Mesendoderm (in vitro differentiated cells): ENCODE data around the gene TIGD1.

Experiments used
- DNase-seq: peaks from one replicate; pipeline ENCODE4 v3.0.0; 2013
- H2AK5ac ChIP-seq: 2 replicates; pipeline ENCODE4 v1.6.1; 2013; ENCODE audit warnings: low read length, inconsistent platforms
- H2BK120ac ChIP-seq: 2 replicates; pipeline ENCODE4 v1.6.1; 2013; ENCODE audit warnings: low read depth, mild to moderate bottlenecking, low read length, moderate library complexity, mixed read lengths
- H2BK15ac ChIP-seq: replicated peaks from 2 replicates; pipeline ENCODE4 v1.6.1; 2013; ENCODE audit warnings: low read depth, mild to moderate bottlenecking, moderate library complexity
- H2BK5ac ChIP-seq: 2 replicates; pipeline ENCODE4 v1.6.1; 2013; ENCODE audit warnings: low read length, inconsistent platforms
- H3K18ac ChIP-seq: 2 replicates; pipeline ENCODE4 v1.6.1; 2013; ENCODE audit warnings: mild to moderate bottlenecking, low read length, mixed read lengths
- H3K23ac ChIP-seq: one replicate; pipeline ENCODE4 v1.6.1; 2013; ENCODE audit warnings: low read length
- H3K27ac ChIP-seq: 2 replicates; pipeline ENCODE4 v1.5.1; 2013; ENCODE audit warnings: low read depth, mild to moderate bottlenecking, inconsistent platforms, low read length, moderate library complexity
- H3K27me3 ChIP-seq: 2 replicates; pipeline ENCODE4 v1.6.1; 2013; ENCODE audit warnings: low read length, control low read depth, mild to moderate bottlenecking, inconsistent platforms; ENCODE audit not compliant: insufficient read depth, poor library complexity
- H3K36me3 ChIP-seq: 2 replicates; pipeline ENCODE4 v1.6.1; 2013; ENCODE audit warnings: low read length, inconsistent platforms; ENCODE audit not compliant: control insufficient read depth, insufficient read depth
- H3K4ac ChIP-seq: one replicate; pipeline ENCODE4 v1.6.1; 2013; ENCODE audit warnings: low read depth, mild to moderate bottlenecking, low read length, moderate library complexity
- H3K4me1 ChIP-seq: 2 replicates; pipeline ENCODE4 v1.6.1; 2013; ENCODE audit warnings: low read depth, low read length, inconsistent platforms; ENCODE audit not compliant: control insufficient read depth
- H3K4me2 ChIP-seq: 2 replicates; pipeline ENCODE4 v1.6.1; 2013; ENCODE audit warnings: low read length
- H3K4me3 ChIP-seq: 2 replicates; pipeline ENCODE4 v1.5.1; 2013; ENCODE audit warnings: mild to moderate bottlenecking, low read length
- H3K56ac ChIP-seq: one replicate; pipeline ENCODE4 v1.6.1; 2013; ENCODE audit warnings: low read length
- H3K79me1 ChIP-seq: 2 replicates; pipeline ENCODE4 v1.6.1; 2013; ENCODE audit warnings: low read length, inconsistent platforms
- H3K79me2 ChIP-seq: 2 replicates; pipeline ENCODE4 v1.6.1; 2013; ENCODE audit warnings: mild to moderate bottlenecking, low read length; ENCODE audit not compliant: control insufficient read depth, insufficient read depth
- H3K9ac ChIP-seq: 2 replicates; pipeline ENCODE4 v1.6.1; 2013; ENCODE audit warnings: low read length, inconsistent platforms
- H4K5ac ChIP-seq: one replicate; pipeline ENCODE4 v1.6.1; 2013; ENCODE audit warnings: low read length
- H4K8ac ChIP-seq: one replicate; pipeline ENCODE4 v1.6.1; 2013; ENCODE audit warnings: low read depth, mild to moderate bottlenecking, control low read depth, low read length, moderate library complexity
- WGBS: extraction: QIAGEN DNeasy Blood & Tissue Kit; methylation state at CpG from one replicate; pipeline ENCODE4 v1.1.7; 2013; ENCODE audit warnings: low lambda C conversion rate, missing lambda C conversion rate; ENCODE audit not compliant: insufficient coverage; ENCODE audit errors: extremely low coverage; 5-methylcytosine and 5-hydroxymethylcytosine counted together

The TIGD1 gene

DNA sequence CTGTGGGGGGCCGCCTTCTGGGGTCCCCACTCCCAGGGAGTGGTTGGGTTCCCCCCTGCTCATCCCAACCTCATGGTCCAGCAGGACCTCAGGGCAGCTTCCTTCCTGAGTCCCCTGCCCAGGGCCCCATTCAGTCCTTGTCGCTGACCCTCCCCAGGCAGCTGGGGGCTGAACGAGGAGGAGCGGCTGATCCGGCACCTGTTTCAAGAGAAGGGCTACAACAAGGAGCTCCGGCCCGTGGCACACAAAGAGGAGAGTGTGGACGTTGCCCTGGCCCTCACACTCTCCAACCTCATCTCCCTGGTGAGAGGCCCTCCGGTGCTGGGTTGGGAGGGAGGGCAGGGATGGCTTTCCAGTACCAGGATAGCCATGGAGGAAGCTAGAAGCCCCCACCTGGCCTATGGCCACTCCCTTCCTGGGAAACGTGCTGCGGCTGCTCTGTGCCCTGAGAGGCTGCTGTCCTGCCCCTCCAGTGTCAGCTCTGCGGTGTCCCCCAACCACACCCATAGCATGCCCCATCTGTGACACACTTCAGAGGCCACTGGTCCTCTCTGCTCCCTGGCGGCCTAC, 23.9 kb downstream of the TIGD1 start:
- Histone ChIP-seq H3K27ac (no peak overlapping the region), H2AK5ac (no peak overlapping the region), H3K4me1 (no peaks in the 10 kb centered on the region), H3K4me2 (no peak overlapping the region), H3K18ac (no peak overlapping the region), H2BK5ac (no peak overlapping the region), H3K4me3 (no peak overlapping the region), H2BK15ac (no peak overlapping the region), H3K9ac (no peak overlapping the region), H3K79me1 (no peaks in the 10 kb centered on the region), H3K36me3 (no peaks in the 10 kb centered on the region), H3K23ac (no peak overlapping the region), H3K4ac (no peak overlapping the region), H4K5ac (no peak overlapping the region), H3K79me2 (no peaks in the 10 kb centered on the region), H2BK120ac (no peak overlapping the region), H3K27me3 (peaks cover 17% of the 10 kb centered on the region), H4K8ac (no peak overlapping the region), H3K56ac (no peak overlapping the region)
- DNase-seq: no peak
- WGBS: no CpG with 5 or more reads among the region's 13 CpGs

DNA sequence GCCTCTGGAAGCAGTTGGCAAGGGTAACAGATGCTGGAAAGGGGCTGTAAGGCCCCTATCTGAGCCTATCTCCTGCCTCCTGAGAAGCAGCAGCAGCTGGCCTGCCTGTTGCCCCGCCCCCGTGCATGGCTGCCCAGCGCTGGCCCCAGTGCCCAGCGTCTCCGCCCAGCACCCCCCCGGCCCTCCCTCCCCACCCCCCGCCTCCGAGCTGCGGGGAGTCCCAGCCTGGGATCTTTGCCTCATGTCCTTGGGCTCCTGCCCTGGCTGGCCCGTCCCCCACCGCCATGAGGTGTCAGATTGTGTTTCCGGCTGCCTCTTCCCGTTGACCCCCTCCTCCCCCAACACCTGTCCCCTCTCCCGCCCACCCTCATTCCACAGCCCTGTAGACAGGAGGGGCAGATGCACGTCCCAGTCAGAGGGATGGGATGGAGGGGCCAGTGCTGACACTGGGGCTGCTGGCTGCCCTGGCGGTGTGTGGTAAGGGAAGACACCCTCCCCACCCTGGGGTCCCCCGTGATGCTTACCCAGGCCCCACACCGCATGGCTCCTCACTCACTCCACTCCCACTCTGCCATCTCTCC, 24.5 kb downstream of the TIGD1 start, which contains the start of gene CHRND:
Gene CHRND, plus strand, starts transcription at position 370 of the 581 bp plus-strand sequence. Its CDS starts 56 bp downstream, at position 426.
- no peaks in the 10 kb centered on the region for H3K79me1 ChIP-seq
- H3K4me2 ChIP-seq: no peak within 1 kb of the TSS
- no CpG with 5 or more reads among the region's 18 CpGs for WGBS
- no peak within 1 kb of the TSS for H3K23ac ChIP-seq
- H3K9ac ChIP-seq: no peak within 1 kb of the TSS
- H2BK120ac ChIP-seq: no peak within 1 kb of the TSS
- H2BK15ac ChIP-seq: no peak within 1 kb of the TSS
- no peak within 1 kb of the TSS for H3K56ac ChIP-seq
- H3K27ac ChIP-seq: no peak within 1 kb of the TSS
- no peak within 1 kb of the TSS for H3K4me3 ChIP-seq
- no peak within 1 kb of the TSS for H3K18ac ChIP-seq
- no peak within 1 kb of the TSS for H4K5ac ChIP-seq
- no peak within 1 kb of the TSS for H2AK5ac ChIP-seq
- H3K4me1 ChIP-seq: no peaks in the 10 kb centered on the region
- H3K4ac ChIP-seq: no peak within 1 kb of the TSS
- H4K8ac ChIP-seq: no peak within 1 kb of the TSS
- no peak for DNase-seq
- no peaks in the 10 kb centered on the region for H3K36me3 ChIP-seq
- peaks cover 17% of the 10 kb centered on the region for H3K27me3 ChIP-seq
- H2BK5ac ChIP-seq: no peak within 1 kb of the TSS
- H3K79me2 ChIP-seq: no peaks in the 10 kb centered on the region

DNA sequence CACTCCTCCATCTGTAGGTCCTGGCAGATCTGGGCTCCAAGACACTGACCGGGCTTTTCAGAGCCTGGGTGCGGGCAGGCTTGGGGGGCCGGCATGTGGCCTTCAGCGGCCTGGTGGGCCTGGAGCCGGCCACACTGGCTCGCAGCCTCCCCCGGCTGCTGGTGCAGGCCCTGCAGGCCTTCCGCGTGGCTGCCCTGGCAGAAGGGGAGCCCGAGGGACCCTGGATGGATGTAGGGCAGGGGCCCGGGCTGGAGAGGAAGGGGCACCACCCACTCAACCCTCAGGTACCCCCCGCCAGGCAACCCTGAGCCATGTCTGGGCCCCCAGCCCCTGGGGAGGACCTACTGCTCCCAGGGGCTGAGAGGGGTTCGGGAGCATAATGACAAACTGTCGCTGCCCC, 25.2 kb downstream of the TIGD1 start:
- H3K79me1 ChIP-seq: no peaks in the 10 kb centered on the region
- no peak overlapping the region for H3K4ac ChIP-seq
- H3K4me1 ChIP-seq: no peaks in the 10 kb centered on the region
- no peak overlapping the region for H3K4me2 ChIP-seq
- H3K56ac ChIP-seq: no peak overlapping the region
- H2BK5ac ChIP-seq: no peak overlapping the region
- peaks cover 17% of the 10 kb centered on the region for H3K27me3 ChIP-seq
- no peak overlapping the region for H3K9ac ChIP-seq
- no peak overlapping the region for H4K5ac ChIP-seq
- H3K27ac ChIP-seq: no peak overlapping the region
- H3K36me3 ChIP-seq: no peaks in the 10 kb centered on the region
- no peak for DNase-seq
- H3K23ac ChIP-seq: no peak overlapping the region
- no peak overlapping the region for H2AK5ac ChIP-seq
- H4K8ac ChIP-seq: no peak overlapping the region
- no peak overlapping the region for H3K18ac ChIP-seq
- no CpG with 5 or more reads among the region's 14 CpGs for whole genome bisulfite sequencing
- H2BK15ac ChIP-seq: no peak overlapping the region
- no peak overlapping the region for H2BK120ac ChIP-seq
- no peak overlapping the region for H3K4me3 ChIP-seq
- H3K79me2 ChIP-seq: no peaks in the 10 kb centered on the region

DNA sequence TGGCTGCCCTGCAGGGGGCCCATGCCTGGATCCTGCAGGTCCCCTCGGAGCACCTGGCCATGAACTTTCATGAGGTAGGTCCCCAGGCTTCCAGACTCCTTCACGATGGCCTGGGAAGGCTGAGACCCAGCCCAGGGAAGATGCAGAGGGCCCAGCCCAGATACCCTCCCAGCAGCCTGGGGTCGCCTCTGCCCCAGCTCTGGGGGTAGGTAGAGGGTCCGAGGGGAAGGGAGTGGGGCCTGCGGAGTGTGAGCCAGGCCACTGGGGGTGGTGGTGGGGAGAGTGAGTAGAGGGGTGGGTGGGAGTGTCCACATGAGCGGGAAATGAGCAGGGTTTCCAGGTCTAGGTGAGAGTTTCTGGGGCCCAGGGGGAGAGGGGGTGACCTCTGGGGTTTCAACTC, 25.6 kb downstream of the TIGD1 start:
- Histone ChIP-seq H3K27ac (no peak overlapping the region), H3K4me2 (no peak overlapping the region), H2BK15ac (no peak overlapping the region), H3K23ac (no peak overlapping the region), H4K8ac (no peak overlapping the region), H2AK5ac (no peak overlapping the region), H4K5ac (no peak overlapping the region), H3K79me1 (no peaks in the 10 kb centered on the region), H3K36me3 (no peaks in the 10 kb centered on the region), H3K9ac (no peak overlapping the region), H3K27me3 (peaks cover 17% of the 10 kb centered on the region), H3K4me3 (no peak overlapping the region), H3K56ac (no peak overlapping the region), H3K4me1 (no peaks in the 10 kb centered on the region), H3K18ac (no peak overlapping the region), H3K4ac (no peak overlapping the region), H2BK5ac (no peak overlapping the region), H2BK120ac (no peak overlapping the region), H3K79me2 (no peaks in the 10 kb centered on the region)
- WGBS: no CpG with 5 or more reads among the region's 6 CpGs
- no peak for DNase-seq

DNA sequence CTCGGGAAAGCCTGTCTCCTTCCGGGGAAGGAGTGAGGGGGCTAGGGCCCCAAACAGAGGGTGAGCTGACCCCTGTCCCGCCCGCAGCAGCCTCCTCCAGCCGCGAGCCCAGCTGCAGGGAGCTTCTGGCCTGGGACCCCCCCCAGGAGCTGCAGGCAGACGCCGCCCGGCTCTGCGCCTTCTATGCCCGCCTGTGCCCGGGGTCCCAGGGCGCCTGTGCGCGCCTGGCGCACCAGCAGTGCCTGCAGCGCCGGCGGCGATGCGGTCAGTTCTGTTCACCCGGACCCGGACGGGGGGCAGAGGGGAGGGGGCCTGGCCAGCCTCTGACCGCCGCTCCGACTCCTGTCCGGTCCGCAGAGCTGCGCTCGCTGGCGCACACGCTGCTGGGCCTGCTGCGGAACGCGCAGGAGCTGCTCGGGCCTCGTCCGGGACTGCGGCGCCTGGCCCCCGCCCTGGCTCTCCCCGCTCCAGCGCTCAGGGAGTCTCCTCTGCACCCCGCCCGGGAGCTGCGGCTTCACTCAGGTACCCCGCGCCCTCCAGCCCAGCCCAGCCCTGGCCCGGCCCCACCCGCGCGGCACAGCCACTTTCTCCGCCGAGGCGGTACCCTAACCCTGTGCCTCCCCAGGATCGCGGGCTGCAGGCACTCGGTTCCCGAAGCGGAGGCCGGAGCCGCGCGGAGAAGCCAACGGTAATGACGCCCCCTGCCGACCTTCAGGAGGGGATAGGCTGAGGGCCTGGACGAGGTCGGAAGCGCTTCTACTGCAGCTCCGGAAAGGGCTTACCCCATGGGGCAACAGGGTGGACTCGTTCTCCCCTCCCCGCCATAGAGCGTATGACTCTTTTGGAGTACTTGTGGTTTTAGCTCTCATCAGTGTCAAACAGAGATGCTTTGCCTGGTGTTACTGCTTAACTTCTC, 26.4 kb downstream of the TIGD1 start:
- Histone ChIP-seq H3K36me3 (no peaks in the 10 kb centered on the region), H3K4me3 (no peak overlapping the region), H3K79me2 (no peaks in the 10 kb centered on the region), H4K8ac (no peak overlapping the region), H2BK5ac (no peak overlapping the region), H3K27ac (no peak overlapping the region), H3K18ac (no peak overlapping the region), H3K79me1 (no peaks in the 10 kb centered on the region), H2AK5ac (no peak overlapping the region), H3K4me1 (no peaks in the 10 kb centered on the region), H2BK120ac (no peak overlapping the region), H3K4ac (no peak overlapping the region), H2BK15ac (no peak overlapping the region), H3K9ac (peak overlapping the region; percentile 55), H3K27me3 (peaks cover 17% of the 10 kb centered on the region), H3K4me2 (peak overlapping the region; percentile 64), H3K23ac (no peak overlapping the region), H4K5ac (no peak overlapping the region), H3K56ac (peak overlapping the region; percentile 70)
- no CpG with 5 or more reads among the region's 75 CpGs for WGBS
- DNase-seq: peak; percentile 88
